Panc1 (cell line): Measurements from ENCODE around the gene TET3.

Source experiments
- CTCF ChIP-seq: fragments of 450-650 bp; IDR thresholded peaks from 2 replicates; pipeline ENCODE4 v1.5.1; 2017; ENCODE audit warnings: mild to moderate bottlenecking
- POLR2AphosphoS5 ChIP-seq: IDR thresholded peaks from 2 replicates; pipeline ENCODE4 v1.6.1; 2012; ENCODE audit warnings: mild to moderate bottlenecking, low read depth, low read length, moderate library complexity
- REST ChIP-seq, 2 experiments: IDR thresholded peaks; 2 replicates each; pipeline ENCODE4 v1.6.1; 2011 to 2012; ENCODE audit warnings: low read depth in 2 of 2, control low read depth in 1 of 2, low read length in 1 of 2, mild to moderate bottlenecking in 1 of 2, moderate library complexity in 1 of 2; ENCODE audit not compliant: insufficient read depth in 1 of 2
- SIN3A ChIP-seq: IDR thresholded peaks from 2 replicates; pipeline ENCODE4 v1.6.1; 2012; ENCODE audit warnings: low read depth, mild to moderate bottlenecking, low read length, moderate library complexity, borderline replicate concordance; ENCODE audit not compliant: insufficient read depth
- TCF7L2 ChIP-seq: IDR thresholded peaks from 2 replicates; pipeline ENCODE4 v1.6.1; 2011; ENCODE audit warnings: mild to moderate bottlenecking, low read depth, low read length, inconsistent platforms

GRCh38 chr2:73946215-73946614, 38.5 kb upstream of the TET3 start:
- TF ChIP-seq CTCF (no peak), REST (IDR thresholded peaks at IDR 0.05; ENCODE audit: insufficient read depth in 1 of 2, low read depth in 2 of 2, low read length in 1 of 2) (no peak), POLR2AphosphoS5 (no peak), SIN3A (no peak), TCF7L2 (no peak)
